Hippocampal formation (tissue), 2 donors: Measurements from ENCODE around the gene RAB3A.
"Not testable (repeated sequence)": the region's sequence is repeated elsewhere in the genome, so short reads cannot be mapped to it uniquely, and the experiment has no call there.

Experiments
- DNase-seq, 2 donors: peaks; one replicate each; lab custom pipeline; 2025; lab: John Stamatoyannopoulos, UW

RAB3A gene

GRCh38 chr19:18223860-18224524 is 20.1 kb upstream of the RAB3A start:
- DNase-seq: no peak

GRCh38 chr19:18221815-18222725 is 18.2 kb upstream of the RAB3A start:
- DNase-seq: no peak

DNA sequence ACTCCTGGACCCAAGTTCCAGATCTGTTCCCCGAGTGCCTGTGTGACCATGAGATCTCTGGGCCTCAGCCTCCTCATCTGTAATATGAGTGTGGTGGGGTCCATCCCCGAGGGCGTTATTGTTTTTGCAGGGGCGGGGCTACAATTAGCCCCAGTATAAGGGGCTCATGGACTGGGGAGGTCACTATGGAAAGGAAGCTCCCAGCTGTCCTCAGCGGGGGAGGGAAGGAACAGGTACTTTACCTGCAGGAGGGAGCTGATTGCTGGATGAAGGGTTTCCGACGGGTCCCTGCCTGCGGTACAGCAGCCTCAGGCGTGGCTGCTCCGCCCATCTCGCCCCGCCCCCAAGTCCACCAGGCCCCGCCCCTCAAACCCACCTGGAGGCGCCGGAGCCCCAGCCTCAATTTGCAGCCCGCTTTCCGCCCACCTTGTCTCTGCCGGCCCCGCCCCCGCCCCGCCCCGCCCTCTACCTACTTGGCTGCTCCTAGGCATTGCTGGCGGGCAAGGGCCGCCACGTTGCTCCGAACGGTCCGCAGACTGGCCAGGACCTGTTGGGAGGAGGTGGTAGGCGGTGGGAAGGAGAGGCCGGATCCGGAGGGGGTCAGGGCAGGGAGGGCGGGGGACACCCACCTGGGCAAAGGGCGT is 16.9 kb upstream of the RAB3A start:
- no peak for DNase-seq

DNA sequence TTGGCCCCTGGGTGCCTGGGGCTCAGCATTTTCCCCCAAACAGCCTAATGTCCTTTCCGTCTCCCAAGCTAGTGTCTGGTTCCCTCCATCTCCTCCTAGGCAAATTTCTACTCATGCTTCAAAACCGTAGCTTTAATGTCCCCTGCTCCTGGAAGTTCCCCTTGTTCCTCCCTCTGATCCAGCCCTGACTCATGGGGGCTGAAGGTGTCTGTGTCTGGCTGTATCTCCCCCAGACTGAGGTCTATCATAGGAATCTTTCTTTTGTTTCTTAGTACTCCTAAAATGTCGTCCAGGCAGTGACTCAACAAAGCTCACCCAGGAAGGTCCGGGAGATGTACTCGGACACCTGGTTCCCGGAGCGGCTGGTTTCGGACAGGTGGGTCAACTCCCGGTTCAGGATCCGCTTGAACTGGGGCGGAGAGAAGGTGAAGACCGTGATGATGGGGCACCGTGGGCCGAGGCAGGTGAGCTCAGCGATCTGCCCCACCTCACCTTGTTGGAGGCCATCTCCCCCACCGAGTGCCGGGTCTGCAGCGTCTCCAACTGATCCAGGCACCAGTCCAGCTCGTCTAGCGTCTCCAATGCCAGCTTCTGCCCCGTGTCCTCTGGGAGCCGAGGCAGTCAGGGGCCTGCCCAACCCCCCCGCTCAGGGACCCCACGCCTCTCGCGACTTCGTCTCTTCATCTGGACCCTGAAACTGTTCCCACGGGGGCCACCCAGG is 16.2 kb upstream of the RAB3A start:
- no peak for DNase-seq

- DNase-seq: no peak
Observed at GRCh38 chr19:18218600-18218999, 14.8 kb upstream of the RAB3A start.

DNA sequence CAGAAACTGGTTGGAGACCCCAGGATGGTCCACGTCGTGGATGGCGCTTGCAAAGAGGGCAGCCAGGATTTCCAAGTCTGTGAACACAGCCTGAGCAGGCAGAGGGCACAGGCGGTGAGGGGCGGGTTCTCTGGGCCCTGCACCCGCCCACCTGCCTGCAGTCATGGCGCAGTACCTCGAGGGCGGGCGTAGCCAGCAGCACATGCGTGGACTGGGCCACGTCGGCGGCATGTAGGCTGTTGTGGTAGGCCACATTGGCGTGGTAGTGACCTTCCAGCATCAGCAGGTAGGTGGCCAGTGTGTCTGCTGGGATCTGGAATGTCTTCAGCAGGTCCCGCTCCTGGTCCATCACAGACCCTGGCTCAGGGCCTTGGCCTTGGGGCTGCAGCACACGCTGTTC is 14.3 kb upstream of the RAB3A start:
- DNase-seq: no peak

- no peak for DNase-seq
Observed at GRCh38 chr19:18216789-18217188, 12.9 kb upstream of the RAB3A start.

- no peak for DNase-seq
Observed at GRCh38 chr19:18214779-18215433, 11.1 kb upstream of the RAB3A start.

- no peak for DNase-seq
Observed at GRCh38 chr19:18211683-18212082, 7.8 kb upstream of the RAB3A start.

GRCh38 chr19:18209912-18210311 is 6.1 kb upstream of the RAB3A start:
- DNase-seq: not testable (repeated sequence)

DNA sequence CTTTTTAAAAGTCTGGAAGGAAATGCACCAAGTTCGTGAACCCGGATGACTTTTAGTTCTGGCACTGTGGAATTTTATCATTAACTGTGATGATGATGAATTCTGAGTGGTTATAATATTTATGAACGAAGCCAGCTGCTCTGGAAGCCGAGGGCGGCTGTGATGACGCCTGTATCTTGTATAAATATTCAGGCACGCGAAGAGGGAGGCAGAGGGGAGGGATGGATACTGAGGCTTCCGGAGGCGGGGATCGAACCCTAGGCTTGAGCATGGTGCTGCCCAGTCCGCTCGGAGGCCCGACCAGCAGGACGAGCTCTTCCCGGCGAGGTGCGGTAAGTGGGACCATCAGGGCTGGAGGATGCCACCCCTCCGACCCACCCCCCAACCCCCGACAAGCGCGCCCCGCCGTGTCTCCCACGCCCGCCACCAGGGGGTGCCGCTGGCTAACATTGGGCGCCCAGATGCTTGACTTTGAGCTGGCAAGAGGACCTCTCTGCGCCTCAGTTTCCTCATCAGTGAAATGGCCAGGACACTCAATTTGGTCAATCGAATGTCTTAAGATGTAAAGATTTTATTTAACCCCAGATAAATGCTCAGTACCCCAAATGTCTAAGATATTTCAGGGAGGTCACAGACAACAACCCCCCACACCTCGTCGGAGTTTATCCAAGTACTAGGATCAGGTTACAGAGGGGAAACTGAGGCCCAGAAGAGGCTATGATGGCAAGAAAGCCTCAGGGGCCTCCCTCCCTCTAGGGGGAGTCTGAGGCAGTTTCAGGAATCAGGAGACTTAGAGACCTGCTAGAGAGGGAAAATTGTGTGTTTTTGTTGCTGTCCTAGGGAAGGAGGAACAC is 4.5 kb upstream of the RAB3A start:
- DNase-seq: no peak

GRCh38 chr19:18206018-18206417 is 2.2 kb upstream of the RAB3A start:
- no peak for DNase-seq

GRCh38 chr19:18205200-18205892 is 1.5 kb upstream of the RAB3A start:
- peak; percentile 51 to 61 for DNase-seq

DNA sequence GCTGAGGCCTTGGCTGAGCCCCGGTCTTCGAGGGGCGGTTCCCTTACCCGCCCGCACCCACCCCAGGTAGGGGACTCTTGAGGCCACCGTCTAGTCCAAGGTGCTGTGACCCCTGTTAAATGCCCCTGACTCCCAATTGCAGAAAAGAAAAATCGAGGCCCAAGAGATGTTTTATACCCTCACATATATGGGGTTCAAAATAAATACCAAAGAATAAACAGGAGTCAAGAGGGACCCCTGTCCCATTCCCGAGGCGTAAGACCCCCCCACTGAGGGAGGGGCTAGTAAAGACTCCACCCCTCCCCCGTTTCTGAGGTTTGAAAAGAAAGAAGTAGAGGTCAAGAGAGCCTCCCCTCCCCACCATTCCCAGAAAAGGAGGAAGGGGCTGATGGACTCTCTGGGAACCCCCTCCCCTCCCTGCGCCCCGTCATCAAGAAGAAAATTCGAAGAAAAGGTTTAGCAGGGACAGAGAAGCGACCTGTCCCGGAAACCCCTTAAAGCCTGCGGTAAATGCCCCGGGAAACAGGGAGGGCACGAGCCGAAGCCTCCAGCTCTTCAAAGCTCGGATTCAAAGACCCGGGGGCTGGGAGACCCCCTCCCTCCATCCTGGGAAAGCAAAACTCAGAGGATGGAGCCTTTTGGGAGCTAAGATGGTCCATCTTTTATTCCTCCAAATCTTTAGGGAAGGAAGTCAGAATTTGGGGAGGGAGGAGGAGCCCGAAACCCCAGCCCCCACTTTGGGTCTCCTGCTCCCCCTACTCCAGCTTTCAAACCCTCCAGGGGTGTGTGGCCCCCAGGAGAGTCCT is 755 bp upstream of the RAB3A start:
- DNase-seq: peak; percentile 61 to 65

DNA sequence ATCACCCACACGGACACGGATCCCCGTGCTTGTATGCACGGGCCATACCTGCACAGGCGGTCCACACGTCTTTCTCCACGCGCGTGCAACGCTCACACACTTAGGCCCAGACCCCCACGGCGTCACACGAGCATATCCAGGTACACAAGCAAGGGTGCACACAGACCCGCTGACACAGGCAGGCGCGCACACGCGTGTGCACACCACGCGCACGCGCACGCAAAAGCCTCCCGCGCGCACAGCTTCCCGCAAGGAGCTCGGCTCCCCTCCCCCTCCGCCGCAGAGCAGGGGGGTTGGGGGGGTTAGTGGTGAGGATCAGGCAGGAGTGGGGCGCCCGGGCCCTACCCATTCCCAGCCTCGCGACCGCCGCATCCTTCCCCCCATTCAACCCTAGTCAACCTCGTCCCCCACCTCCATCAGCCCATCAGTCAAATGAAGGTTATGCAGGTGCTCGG is 407 bp downstream of the RAB3A start:
- DNase-seq: peak in 1 of 2 donors; percentile 43

DNA sequence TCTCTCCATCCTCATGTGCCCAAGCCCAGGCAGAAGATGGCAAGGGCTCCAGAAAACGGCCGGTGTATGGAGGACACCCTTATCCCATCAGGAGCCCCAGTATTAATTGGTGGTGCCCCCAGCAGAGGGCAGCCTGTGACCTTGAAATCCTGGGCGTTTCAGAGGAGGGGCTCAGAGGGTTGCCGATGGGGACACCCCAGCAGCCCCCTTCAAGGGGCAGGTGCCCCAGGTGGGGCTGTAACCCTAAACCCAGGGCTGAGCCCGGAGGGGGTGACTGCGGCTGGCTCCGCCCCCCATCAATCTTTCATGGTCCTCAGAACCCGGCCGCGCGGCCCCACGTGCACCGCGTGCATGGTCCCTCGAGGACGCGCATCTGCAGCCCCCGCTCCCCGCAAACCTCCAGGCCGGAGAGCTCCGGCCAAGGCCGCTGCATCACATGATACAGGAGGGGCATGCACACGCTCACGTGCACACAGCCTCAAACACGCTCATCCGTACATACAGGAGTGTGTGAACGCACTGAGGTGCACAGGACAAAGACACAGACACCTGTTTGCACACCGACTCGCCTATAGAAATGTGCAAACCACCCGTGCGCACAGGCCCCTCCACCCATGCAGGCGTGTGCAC is 949 bp downstream of the RAB3A start:
- peak in 1 of 2 donors; percentile 51 for DNase-seq

- no peak for DNase-seq
Observed at GRCh38 chr19:18202397-18202777, 1.5 kb downstream of the RAB3A start.

DNA sequence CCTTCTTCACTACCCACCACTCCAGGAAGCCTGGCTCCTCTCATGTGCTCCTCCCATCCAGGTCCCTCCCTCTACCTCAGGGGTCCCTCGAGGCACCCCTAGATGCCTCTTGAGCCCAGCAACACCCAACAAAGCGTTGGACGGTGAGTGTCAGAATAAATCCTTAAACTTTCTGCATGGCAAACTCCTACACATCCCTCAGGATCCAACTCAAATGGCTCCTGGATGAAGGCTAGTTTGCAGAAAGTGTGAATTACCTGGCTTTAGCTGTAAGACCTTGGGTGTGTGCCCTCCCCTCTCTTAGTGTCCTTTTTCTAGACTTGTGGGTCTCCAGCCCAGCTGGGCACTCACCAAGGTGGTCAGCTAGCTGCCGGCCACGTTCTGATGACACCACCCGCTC is 5.5 kb downstream of the RAB3A start:
- DNase-seq: no peak

DNA sequence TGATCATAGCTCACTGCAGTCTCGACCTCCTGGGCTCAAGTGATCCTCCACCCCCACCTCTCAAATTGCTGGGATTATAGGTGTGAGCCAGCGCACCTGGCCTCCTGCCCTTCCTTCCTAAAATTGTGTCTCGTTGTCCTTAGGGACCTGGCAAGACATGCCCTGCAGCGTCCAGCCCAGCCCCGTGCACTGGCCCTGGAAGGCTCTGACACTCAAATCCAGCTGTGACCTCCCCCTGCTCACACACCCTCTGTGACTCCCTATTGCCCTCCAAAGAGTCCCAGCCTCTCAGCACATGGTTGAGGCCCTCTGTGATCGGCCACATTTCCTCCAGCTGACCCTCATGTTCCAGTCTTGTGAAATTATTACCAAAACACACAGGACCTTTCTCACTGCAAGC is 5.9 kb downstream of the RAB3A start:
- no peak for DNase-seq
